Thyroid gland (tissue), 4 donors: ENCODE data around the gene PRAC1. TPM values are rescaled to one million over a fixed set of nuclear protein-coding genes. Genes with fewer than 3 reads are reported as not detected.

Experiments used
- DNase-seq, 2 donors: peaks; one replicate each; pipeline ENCODE4 v3.0.0-alpha.2; 2019
- H3K27ac ChIP-seq, 3 donors: fragments of 200-600 bp; sonication (generic); 1 replicate in 2 of 3; 2 replicates in 1 of 3; pipeline ENCODE4 v1.5.1; 2016 to 2019; ENCODE audit warnings: mild to moderate bottlenecking in 1 of 3, moderate library complexity in 1 of 3
- H3K27me3 ChIP-seq: fragments of 200-600 bp; sonication (generic); one replicate; pipeline ENCODE4 v1.5.1; 2019
- H3K36me3 ChIP-seq, 2 donors: fragments of 200-600 bp; sonication (generic); one replicate each; pipeline ENCODE4 v1.5.1; 2016 to 2019
- H3K4me1 ChIP-seq, 2 donors: fragments of 200-600 bp; sonication (generic); one replicate each; pipeline ENCODE4 v1.5.1; 2017 to 2019
- H3K4me3 ChIP-seq, 3 donors: fragments of 200-600 bp; sonication (generic); replicated peaks in 1 of 3; 1 replicate in 2 of 3; 2 replicates in 1 of 3; pipeline ENCODE4 v1.5.1; 2016; ENCODE audit warnings: mild to moderate bottlenecking in 1 of 3
- H3K9me3 ChIP-seq: fragments of 200-600 bp; sonication (generic); one replicate; pipeline ENCODE4 v1.5.1; 2017
- POLR2A ChIP-seq, 2 donors: fragments of 450-650 bp; IDR thresholded peaks; one replicate each; pipeline ENCODE4 v1.6.1; 2017; ENCODE audit warnings: antibody characterized with exemption in 2 of 2, mild to moderate bottlenecking in 2 of 2, moderate library complexity in 1 of 2
- WGBS, 2 donors: methylation state at CpG; one replicate each; pipeline ENCODE4 v1.1.5; 2017; 5-methylcytosine and 5-hydroxymethylcytosine counted together
- intact Hi-C: fragments of 100-400 bp; cut with DNase I; formaldehyde crosslinking; loops from one replicate; pipeline ENCODE4 v1.15.1; 2023
- total RNA-seq, 4 donors: library from RNA; depleted of rRNA; stranded (reverse); fragments of >200 nt; gene quantifications; one replicate each; pipeline ENCODE4 v1.2.3, GENCODE V29; 2016
- TF ChIP-seq, protein P1 (sequence below), 6 experiments: fragments of 200-600 bp in 3 of 6; fragments of 450-650 bp in 3 of 6; sonication (generic) in 3 of 6; IDR thresholded peaks; one replicate each; pipeline ENCODE4 v1.5.1; 2016 to 2019; ENCODE audit warnings: antibody characterized with exemption in 6 of 6, mild to moderate bottlenecking in 2 of 6, inconsistent platforms in 1 of 6, moderate library complexity in 1 of 6

Gene PRAC1
- total RNA-seq, 4 donors from 2014 or later, result not detected

DNA sequence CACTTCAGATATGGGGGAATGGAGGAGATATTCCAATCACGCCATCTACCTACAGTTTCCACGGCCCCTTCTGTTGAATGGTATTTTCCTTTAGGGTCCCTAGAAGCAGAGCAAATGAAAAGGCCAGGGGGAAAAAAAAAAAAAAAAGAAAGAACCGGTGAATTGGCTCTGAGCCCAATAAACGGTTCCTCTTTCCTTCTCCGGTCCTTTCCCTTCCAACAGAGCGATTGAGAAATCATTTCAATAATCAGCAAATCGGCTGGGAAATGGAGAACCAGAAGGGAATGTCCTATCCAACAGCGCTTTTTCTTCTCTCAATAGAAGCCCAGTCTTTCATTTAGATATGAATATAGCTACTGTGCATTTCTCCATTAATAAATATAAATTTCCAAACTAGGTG lies 33.0 kb upstream of the PRAC1 start:
- no peak for DNase-seq
- H3K27me3 ChIP-seq, result peaks cover 59% of the 10 kb centered on the region
- no peaks in the 10 kb centered on the region for H3K4me1 ChIP-seq
- WGBS, 2 donors, result 18 to 20% methylated on average over 8 of the region's 8 CpGs
- no peak overlapping the region for H3K27ac ChIP-seq
- no peaks in the 10 kb centered on the region for H3K36me3 ChIP-seq
- intact Hi-C loops, result no loop called here
- TF ChIP-seq POLR2A (IDR thresholded peaks at IDR 0.05), result no peak
- TF ChIP-seq, protein P1, sequence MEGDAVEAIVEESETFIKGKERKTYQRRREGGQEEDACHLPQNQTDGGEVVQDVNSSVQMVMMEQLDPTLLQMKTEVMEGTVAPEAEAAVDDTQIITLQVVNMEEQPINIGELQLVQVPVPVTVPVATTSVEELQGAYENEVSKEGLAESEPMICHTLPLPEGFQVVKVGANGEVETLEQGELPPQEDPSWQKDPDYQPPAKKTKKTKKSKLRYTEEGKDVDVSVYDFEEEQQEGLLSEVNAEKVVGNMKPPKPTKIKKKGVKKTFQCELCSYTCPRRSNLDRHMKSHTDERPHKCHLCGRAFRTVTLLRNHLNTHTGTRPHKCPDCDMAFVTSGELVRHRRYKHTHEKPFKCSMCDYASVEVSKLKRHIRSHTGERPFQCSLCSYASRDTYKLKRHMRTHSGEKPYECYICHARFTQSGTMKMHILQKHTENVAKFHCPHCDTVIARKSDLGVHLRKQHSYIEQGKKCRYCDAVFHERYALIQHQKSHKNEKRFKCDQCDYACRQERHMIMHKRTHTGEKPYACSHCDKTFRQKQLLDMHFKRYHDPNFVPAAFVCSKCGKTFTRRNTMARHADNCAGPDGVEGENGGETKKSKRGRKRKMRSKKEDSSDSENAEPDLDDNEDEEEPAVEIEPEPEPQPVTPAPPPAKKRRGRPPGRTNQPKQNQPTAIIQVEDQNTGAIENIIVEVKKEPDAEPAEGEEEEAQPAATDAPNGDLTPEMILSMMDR (IDR thresholded peaks at IDR 0.05), result no peak
- no peak overlapping the region for H3K4me3 ChIP-seq
- no peaks in the 10 kb centered on the region for H3K9me3 ChIP-seq

DNA sequence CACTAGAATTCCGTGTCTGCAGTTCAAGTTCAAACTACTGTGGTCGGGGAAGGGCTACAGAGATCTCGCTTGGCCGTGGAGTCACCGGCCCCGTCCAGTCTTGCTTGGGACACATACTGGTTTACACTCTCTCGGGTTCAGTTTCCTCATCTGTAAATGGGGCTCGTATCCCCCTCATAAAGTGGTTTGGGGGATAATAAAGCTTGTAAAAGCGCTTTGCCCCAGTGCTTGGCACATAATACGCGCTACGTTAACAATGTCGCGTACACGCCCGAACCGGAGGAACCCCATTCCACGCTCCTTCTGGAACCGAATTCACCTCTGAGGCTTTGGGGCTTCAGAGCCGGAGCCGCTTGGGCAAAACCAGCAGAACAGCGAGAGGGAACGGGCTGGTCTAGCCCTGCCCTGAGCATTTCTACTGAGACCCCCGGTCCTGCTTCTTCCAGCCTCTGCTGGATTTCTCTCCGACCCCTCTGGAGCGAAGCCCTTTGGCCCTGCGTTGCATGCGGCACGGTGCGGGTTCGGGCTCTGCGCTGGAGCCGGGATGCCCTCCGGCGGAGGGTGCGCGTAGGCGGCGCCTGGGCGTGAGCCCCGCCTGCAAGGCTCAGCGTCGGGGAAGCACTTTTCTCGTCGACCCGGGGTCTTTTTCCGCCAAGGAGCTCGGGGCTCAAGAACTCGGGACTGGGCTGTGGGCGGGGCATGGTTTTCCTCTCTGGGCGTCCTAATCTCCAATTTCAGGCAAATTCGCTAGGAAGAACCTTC lies 32.4 kb upstream of the PRAC1 start:
- no peak for DNase-seq
- intact Hi-C loops, result no loop called here
- H3K27me3 ChIP-seq, result peaks cover 59% of the 10 kb centered on the region
- H3K27ac ChIP-seq, result no peak overlapping the region
- H3K36me3 ChIP-seq, result no peaks in the 10 kb centered on the region
- TF ChIP-seq POLR2A (IDR thresholded peaks at IDR 0.05), result no peak
- TF ChIP-seq, protein P1 (IDR thresholded peaks at IDR 0.05), result no peak
- no peaks in the 10 kb centered on the region for H3K9me3 ChIP-seq
- H3K4me1 ChIP-seq, result no peaks in the 10 kb centered on the region
- no peak overlapping the region for H3K4me3 ChIP-seq
- WGBS, 2 donors, result 6 to 12% methylated on average over 26 of the region's 52 CpGs

GRCh38 chr17:48753794-48754499 lies 31.6 kb upstream of the PRAC1 start:
- Histone ChIP-seq H3K9me3 (no peaks in the 10 kb centered on the region), H3K4me1 (no peaks in the 10 kb centered on the region), H3K4me3 (no peak overlapping the region), H3K27ac (no peak overlapping the region), H3K36me3 (no peaks in the 10 kb centered on the region), H3K27me3 (peaks cover 67% of the 10 kb centered on the region)
- intact Hi-C loops, result no loop called here
- WGBS, 2 donors, result 15% methylated on average over 22 of the region's 22 CpGs
- no peak for DNase-seq
- TF ChIP-seq, protein P1 (IDR thresholded peaks at IDR 0.05), result no peak
- no peak for TF ChIP-seq POLR2A (IDR thresholded peaks at IDR 0.05)

- intact Hi-C loops, result no loop called here
- no peaks in the 10 kb centered on the region for H3K36me3 ChIP-seq
- H3K4me1 ChIP-seq, result no peaks in the 10 kb centered on the region
Observed at GRCh38 chr17:48752399-48753288, 30.3 kb upstream of the PRAC1 start.

More at GRCh38 chr17:48752399-48753288, 30.3 kb upstream of the PRAC1 start:
- Histone ChIP-seq H3K27ac (no peak overlapping the region), H3K9me3 (no peaks in the 10 kb centered on the region), H3K27me3 (peaks cover 77% of the 10 kb centered on the region), H3K4me3 (no peak overlapping the region)
- no peak for DNase-seq
- WGBS, 2 donors, result 6 to 7% methylated on average over 31 to 32 of the region's 43 CpGs
- TF ChIP-seq, protein P1 (IDR thresholded peaks at IDR 0.05), result no peak
- no peak for TF ChIP-seq POLR2A (IDR thresholded peaks at IDR 0.05)
